ENCODE results near the gene DCLK3. TPM values are rescaled to one million over a fixed set of nuclear protein-coding genes. Genes with fewer than 3 reads are reported as not detected.

DCLK3 gene, protein sequence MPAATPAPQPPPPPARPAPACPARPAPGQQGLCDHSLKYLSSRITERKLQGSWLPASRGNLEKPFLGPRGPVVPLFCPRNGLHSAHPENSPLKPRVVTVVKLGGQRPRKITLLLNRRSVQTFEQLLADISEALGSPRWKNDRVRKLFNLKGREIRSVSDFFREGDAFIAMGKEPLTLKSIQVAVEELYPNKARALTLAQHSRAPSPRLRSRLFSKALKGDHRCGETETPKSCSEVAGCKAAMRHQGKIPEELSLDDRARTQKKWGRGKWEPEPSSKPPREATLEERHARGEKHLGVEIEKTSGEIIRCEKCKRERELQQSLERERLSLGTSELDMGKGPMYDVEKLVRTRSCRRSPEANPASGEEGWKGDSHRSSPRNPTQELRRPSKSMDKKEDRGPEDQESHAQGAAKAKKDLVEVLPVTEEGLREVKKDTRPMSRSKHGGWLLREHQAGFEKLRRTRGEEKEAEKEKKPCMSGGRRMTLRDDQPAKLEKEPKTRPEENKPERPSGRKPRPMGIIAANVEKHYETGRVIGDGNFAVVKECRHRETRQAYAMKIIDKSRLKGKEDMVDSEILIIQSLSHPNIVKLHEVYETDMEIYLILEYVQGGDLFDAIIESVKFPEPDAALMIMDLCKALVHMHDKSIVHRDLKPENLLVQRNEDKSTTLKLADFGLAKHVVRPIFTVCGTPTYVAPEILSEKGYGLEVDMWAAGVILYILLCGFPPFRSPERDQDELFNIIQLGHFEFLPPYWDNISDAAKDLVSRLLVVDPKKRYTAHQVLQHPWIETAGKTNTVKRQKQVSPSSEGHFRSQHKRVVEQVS
- 0.10 TPM in 2 replicates for total RNA-seq (ENCODE audit: low replicate concordance)
- long read RNA-seq, result 0 reads

DNA sequence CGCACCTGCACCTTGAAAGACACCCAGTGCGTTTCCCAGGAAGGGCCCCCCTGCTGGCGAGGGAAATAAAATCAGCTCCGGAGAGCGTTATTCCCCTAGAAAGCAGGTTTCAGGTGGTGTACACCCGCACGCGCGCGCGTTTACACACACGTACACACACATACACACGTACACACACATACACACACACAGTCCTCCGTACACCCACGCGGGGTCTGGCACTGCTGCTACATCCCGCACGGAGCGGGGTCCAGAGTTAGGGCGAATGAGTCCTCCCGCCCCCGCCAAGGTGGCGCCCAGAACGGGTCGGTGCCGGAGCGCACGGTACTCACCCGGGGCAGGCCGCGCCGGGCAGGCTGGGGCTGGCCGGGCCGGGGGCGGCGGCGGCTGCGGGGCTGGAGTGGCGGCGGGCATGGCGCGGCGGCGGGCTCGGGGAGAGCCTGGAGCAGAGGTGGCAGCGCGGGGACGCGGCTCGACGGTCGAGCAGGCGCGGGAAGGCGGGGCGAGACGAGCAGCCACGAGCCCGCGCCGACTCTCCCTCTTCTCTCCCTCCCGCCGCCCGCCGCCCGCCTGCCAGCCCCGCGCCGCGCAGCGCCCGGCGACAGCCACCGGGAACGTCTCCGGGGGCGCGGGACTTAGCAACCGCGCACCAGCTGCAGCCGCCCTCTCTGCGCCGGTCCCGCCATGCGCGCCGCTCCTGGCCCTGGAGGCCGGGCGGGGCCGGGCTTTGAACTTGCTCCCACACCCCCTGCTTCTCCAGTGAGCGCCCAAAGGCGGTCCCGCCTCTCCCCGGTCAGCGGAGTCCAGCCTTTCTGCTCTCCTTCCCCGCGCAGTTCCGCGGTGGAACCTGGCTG, at the start of gene DCLK3:
DCLK3 (minus strand) TSS at position 704 of the 854 bp plus-strand sequence; CDS start at position 414, 290 bp downstream.
- peaks cover 5% of the 10 kb centered on the region for H3K4me1 Mint-ChIP-seq (ENCODE audit: unreplicated experiment)
- H3K27me3 Mint-ChIP-seq, result peaks cover 91% of the 10 kb centered on the region
- H3K36me3 Mint-ChIP-seq, result no peaks in the 10 kb centered on the region
- H3K4me3 Mint-ChIP-seq, result peak within 1 kb of the TSS; percentile 86
- no peak for DNase-seq (ENCODE audit: extremely low spot score, unreplicated experiment)
- H3K27ac Mint-ChIP-seq, result no peak within 1 kb of the TSS
- H3K9me3 Mint-ChIP-seq, result peaks cover 4% of the 10 kb centered on the region
- TF ChIP-seq, protein P1, sequence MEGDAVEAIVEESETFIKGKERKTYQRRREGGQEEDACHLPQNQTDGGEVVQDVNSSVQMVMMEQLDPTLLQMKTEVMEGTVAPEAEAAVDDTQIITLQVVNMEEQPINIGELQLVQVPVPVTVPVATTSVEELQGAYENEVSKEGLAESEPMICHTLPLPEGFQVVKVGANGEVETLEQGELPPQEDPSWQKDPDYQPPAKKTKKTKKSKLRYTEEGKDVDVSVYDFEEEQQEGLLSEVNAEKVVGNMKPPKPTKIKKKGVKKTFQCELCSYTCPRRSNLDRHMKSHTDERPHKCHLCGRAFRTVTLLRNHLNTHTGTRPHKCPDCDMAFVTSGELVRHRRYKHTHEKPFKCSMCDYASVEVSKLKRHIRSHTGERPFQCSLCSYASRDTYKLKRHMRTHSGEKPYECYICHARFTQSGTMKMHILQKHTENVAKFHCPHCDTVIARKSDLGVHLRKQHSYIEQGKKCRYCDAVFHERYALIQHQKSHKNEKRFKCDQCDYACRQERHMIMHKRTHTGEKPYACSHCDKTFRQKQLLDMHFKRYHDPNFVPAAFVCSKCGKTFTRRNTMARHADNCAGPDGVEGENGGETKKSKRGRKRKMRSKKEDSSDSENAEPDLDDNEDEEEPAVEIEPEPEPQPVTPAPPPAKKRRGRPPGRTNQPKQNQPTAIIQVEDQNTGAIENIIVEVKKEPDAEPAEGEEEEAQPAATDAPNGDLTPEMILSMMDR (conservative IDR thresholded peaks at IDR 0.05), result peak; percentile 54

DNA sequence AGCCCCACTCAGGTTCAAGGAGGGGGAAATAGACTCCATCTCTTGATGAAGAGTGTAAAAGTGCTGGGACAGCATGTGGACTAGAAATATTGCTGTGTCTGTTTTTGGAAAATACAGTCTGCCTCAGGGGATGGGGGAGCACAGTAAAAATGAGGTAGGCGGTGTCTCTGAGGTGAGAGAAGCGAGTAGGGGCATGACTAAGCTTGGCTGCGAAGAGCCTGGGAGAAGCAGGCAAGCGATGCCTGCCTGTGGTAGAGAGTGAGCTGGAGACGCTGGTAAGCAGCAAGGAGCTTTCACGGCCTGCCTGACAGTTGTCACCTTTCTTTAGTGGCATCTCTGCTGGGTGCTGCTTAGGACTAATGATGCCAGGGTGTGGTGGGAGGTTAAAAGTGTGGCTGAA, 49.0 kb upstream of the DCLK3 start:
- H3K27ac Mint-ChIP-seq, result peak overlapping the region; percentile 31

DNA sequence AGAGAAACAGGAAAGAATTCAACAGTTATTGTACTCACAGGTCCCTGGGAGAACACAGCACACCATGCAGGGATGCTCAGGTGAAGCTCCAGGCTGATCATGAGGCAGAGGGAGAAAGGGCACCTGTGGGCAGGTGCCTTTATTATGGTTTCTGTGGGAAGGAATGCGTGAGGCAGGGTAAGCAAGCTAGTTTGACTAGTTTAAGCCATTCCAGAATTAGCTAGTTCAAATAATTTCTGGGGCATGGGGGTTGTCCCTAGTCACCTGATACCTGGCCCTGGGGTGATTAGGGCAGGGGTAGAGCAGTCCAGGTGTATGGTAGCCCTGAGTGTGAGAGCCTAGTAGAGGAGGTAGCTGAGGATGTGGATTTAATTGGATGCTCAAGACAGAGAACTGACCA, 47.9 kb upstream of the DCLK3 start:
- Mint-ChIP-seq H3K27ac (peak overlapping the region; percentile 42), H3K9me3 (no peaks in the 10 kb centered on the region)

More for the DNA sequence above, 49.0 kb upstream of the DCLK3 start:
- no peak for DNase-seq (ENCODE audit: extremely low spot score, unreplicated experiment)
- H3K4me3 Mint-ChIP-seq, result no peak overlapping the region
- H3K36me3 Mint-ChIP-seq, result no peaks in the 10 kb centered on the region
- peaks cover 5% of the 10 kb centered on the region for H3K27me3 Mint-ChIP-seq
- TF ChIP-seq, protein P1 (conservative IDR thresholded peaks at IDR 0.05), result no peak
- H3K9me3 Mint-ChIP-seq, result no peaks in the 10 kb centered on the region
- H3K4me1 Mint-ChIP-seq (ENCODE audit: unreplicated experiment), result peaks cover 24% of the 10 kb centered on the region

DNA sequence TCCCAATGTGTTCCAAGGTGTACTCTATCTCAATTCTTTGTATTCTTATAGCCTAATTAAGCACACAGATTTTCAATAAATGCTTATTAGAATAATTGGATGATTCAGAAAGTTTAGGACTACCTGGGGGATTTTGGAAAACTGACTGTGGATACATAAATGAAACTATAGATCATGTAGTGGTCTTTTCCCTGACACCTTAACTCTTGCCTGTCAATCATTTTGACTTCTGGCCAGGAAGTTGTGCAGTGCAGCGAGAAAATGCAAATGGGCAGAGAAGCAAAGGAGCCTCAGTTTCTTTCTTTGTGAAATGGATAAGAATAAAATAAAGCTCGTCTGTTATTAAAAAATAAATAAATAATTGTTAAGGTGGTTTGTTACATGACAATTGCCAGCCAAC, 47.4 kb upstream of the DCLK3 start:
- Mint-ChIP-seq H3K27ac (no peak overlapping the region), H3K27me3 (peaks cover 5% of the 10 kb centered on the region), H3K4me3 (no peak overlapping the region), H3K9me3 (no peaks in the 10 kb centered on the region), H3K36me3 (no peaks in the 10 kb centered on the region), H3K4me1 (ENCODE audit: unreplicated experiment) (peaks cover 21% of the 10 kb centered on the region)
- DNase-seq (ENCODE audit: extremely low spot score, unreplicated experiment), result no peak
- TF ChIP-seq, protein P1 (conservative IDR thresholded peaks at IDR 0.05), result no peak

More for the DNA sequence above, 47.9 kb upstream of the DCLK3 start:
- DNase-seq (ENCODE audit: extremely low spot score, unreplicated experiment), result no peak
- TF ChIP-seq, protein P1 (conservative IDR thresholded peaks at IDR 0.05), result no peak
- Mint-ChIP-seq H3K36me3 (no peaks in the 10 kb centered on the region), H3K27me3 (peaks cover 5% of the 10 kb centered on the region), H3K4me3 (peak overlapping the region; percentile 51), H3K4me1 (ENCODE audit: unreplicated experiment) (peaks cover 24% of the 10 kb centered on the region)

Measured in type B pancreatic cell (in vitro differentiated cells).